Cerebellar cortex (tissue), 1 donor: ENCODE measurements around the gene BAD.
"Not testable (repeated sequence)": the region's sequence is repeated elsewhere in the genome, so short reads cannot be mapped to it uniquely, and the experiment has no call there.

Experiments
- DNase-seq: peaks from one replicate; pipeline ENCODE4 v3.0.0-alpha.2; 2015; ENCODE audit warnings: low spot score

The BAD gene

GRCh38 chr11:64284048-64284961 lies at the start of gene BAD:
Gene BAD (minus strand): TSS chr11:64284665. CDS start chr11:64284368, 297 bp downstream.
- peak; percentile 97 for DNase-seq

- DNase-seq, result no peak
Measured at GRCh38 chr11:64333556-64333955, 49.1 kb upstream of the BAD start.

GRCh38 chr11:64331569-64332371 lies 47.3 kb upstream of the BAD start:
- no peak for DNase-seq

GRCh38 chr11:64330888-64331287 lies 46.4 kb upstream of the BAD start:
- no peak for DNase-seq

- DNase-seq, result no peak
Measured at GRCh38 chr11:64327993-64328392, 43.5 kb upstream of the BAD start.

GRCh38 chr11:64327375-64327774 lies 42.9 kb upstream of the BAD start:
- DNase-seq, result no peak

GRCh38 chr11:64324692-64325469 lies 40.4 kb upstream of the BAD start:
- no peak for DNase-seq

- not testable (repeated sequence) for DNase-seq
Measured at GRCh38 chr11:64323984-64324383, 39.5 kb upstream of the BAD start.

GRCh38 chr11:64323373-64323772 lies 38.9 kb upstream of the BAD start:
- no peak for DNase-seq

- no peak for DNase-seq
Measured at GRCh38 chr11:64322925-64323260, 38.4 kb upstream of the BAD start.

- DNase-seq, result peak; percentile 54
Measured at GRCh38 chr11:64321533-64321932, 37.1 kb upstream of the BAD start.

GRCh38 chr11:64321026-64321425 lies 36.6 kb upstream of the BAD start:
- no peak for DNase-seq

GRCh38 chr11:64320556-64320955 lies 36.1 kb upstream of the BAD start:
- no peak for DNase-seq

- DNase-seq, result no peak
Measured at GRCh38 chr11:64318766-64319761, 34.6 kb upstream of the BAD start.

- DNase-seq, result peak; percentile 97
Measured at GRCh38 chr11:64317961-64318765, 33.7 kb upstream of the BAD start, which contains the start of gene PRDX5. Gene PRDX5 (plus strand): TSS chr11:64318121. CDS start chr11:64318216, 95 bp downstream.

- DNase-seq, result peak; percentile 99
Measured at GRCh38 chr11:64317325-64317960, 33.0 kb upstream of the BAD start, which contains the start of gene TRMT112. Gene TRMT112 (minus strand): TSS chr11:64317559. CDS start chr11:64317526, 33 bp downstream.

- peak; percentile 53 for DNase-seq
Measured at GRCh38 chr11:64316672-64317324, 32.3 kb upstream of the BAD start.

GRCh38 chr11:64315667-64316526 lies 31.4 kb upstream of the BAD start:
- not testable (repeated sequence) for DNase-seq
